GM21717 (cell line): ENCODE measurements around the gene NBPF8.
A peak's percentile ranks its signal among the peaks of the same experiment; 100 is the strongest.
"Not testable (repeated sequence)": the region's sequence is repeated elsewhere in the genome, so short reads cannot be mapped to it uniquely, and the experiment has no call there.

ENCODE experiments used
- ATAC-seq: cut with Tn5 transposase; IDR thresholded peaks from one replicate; pipeline ENCODE4 v1.9.1; 2021; ENCODE audit warnings: mild to moderate bottlenecking, moderate library complexity; ENCODE audit not compliant: unreplicated experiment

The NBPF8 gene, protein sequence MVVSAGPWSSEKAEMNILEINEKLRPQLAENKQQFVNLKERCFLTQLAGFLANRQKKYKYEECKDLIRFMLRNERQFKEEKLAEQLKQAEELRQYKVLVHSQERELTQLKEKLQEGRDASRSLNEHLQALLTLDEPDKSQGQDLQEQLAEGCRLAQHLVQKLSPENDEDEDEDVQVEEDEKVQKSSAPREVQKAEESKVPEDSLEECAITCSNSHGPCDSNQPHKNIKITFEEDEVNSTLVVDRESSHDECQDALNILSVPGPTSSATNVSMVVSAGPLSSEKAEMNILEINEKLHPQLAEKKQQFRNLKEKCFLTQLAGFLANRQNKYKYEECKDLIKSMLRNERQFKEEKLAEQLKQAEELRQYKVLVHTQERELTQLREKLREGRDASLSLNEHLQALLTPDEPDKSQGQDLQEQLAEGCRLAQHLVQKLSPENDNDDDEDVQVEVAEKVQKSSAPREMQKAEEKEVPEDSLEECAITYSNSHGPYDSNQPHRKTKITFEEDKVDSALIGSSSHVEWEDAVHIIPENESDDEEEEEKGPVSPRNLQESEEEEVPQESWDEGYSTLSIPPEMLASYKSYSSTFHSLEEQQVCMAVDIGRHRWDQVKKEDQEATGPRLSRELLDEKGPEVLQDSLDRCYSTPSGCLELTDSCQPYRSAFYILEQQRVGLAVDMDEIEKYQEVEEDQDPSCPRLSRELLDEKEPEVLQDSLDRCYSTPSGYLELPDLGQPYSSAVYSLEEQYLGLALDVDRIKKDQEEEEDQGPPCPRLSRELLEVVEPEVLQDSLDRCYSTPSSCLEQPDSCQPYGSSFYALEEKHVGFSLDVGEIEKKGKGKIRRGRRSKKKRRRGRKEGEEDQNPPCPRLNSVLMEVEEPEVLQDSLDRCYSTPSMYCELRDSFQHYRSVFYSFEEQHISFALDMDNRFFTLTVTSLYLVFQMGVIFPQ

DNA sequence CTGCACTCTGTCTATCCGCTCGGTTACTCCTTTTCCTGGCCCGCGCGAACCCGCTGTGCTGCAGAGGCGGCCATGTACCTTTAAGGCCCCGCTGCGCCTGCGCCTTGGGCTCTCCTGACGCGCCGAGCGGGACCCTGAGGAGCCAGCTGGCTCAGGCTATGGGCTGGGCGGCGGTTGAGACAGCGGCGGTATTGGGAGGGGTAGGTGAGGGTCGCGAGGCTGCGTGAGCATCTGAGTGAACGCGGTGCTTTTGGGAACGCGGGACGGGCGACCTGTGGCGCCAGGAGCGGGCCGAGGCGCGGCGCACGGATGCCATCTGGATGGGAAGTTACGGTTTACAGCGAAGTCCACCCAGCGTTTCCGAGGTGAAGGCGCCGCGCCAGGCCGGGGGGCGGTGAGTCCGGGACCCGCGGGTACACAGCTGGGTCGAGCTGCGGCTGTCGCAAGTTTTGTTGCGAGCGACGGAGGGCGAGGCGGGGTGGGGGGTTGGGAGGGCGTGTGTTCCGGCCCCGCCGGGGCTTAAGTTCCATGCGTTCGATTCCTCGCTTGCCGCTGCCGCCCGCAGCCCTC is at the start of gene NBPF8:
Gene NBPF8, plus strand, starts transcription at position 125 of the 570 bp plus-strand sequence. CDS start 21,488 bp downstream, outside the sequence.
- ATAC-seq: peak; percentile 96

DNA sequence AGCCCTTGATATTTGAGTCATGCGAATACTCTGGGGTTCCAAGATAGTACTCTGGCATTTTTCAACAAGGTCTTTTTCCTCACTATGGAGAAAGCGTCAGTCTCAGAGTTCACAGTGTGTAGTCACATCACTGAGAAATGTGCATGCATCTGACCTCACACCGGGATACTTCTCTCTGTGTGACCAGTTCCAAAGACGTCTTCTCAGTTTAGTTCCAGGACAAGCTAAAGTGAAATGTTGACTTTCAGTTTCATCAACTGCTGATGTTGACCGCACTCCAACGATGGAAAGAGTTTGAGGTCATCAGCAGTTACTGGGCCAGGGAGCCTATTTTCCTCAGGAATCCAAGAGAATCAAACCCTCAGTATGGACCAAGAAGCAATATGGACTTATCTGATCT is 47.1 kb upstream of the NBPF8 start:
- not testable (repeated sequence) for ATAC-seq

DNA sequence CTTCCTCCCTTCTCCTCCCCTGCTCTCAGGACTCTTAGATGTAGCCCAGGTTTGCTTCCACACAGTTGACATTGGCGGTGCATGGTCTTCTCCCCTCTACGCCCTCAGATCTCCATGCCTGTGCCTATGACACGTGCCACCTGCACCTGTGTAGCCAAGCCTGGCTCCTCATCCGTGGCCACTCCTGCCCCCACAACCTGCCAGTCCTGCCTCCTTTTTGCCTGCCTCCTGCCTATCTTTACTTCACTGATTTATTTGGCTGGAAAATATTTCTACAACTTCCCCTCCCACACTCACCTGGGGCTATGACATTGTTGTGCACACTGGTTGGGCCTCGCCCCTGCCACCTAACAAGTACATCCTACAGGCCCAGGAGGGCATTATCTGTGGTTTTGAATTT is 28.2 kb upstream of the NBPF8 start:
- ATAC-seq: not testable (repeated sequence)

DNA sequence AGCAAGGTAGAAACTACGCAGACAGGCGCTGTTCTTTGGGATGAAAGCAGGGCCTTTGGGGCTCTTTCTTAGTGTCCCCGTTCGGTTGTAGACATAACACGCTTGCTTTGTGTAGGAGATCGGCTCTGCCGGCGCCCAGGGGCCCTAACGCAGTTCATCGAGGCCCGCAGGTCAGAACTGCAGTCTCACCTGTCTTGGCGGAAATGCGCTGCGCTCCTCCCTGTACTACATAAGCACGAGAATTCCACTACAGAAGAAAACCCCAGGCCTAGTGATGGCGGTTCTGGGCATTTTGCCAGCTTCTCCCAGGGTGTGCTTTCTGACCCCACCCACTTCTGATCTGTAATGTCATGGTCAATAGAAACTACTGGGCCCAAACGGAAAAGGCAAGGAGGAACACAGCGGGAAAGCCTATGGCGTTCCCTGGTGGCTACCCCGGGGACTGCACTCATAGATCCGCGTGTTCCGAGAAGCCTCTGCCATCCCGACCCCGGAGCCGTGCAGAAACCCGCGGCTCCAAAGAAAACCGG is 26.2 kb upstream of the NBPF8 start:
- ATAC-seq: not testable (repeated sequence)

DNA sequence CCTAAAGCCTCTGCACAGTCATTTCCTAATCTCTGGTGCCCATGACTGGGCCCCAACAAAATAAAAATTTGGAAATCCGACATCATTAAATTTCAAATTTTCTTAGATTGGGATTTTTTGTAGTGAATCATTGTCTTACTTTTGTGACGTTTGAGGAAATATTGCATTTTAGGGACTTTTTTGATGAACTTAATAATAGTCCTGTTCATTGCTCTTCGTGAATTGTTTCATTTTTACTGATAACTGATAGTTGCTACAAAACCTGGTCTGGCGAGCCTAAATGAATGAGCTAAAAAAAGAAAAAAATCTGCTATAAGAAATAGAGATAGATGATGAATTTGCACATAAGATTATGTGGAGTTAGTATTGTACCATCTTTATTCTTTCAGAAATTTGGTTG is 23.5 kb upstream of the NBPF8 start:
- ATAC-seq: not testable (repeated sequence)

DNA sequence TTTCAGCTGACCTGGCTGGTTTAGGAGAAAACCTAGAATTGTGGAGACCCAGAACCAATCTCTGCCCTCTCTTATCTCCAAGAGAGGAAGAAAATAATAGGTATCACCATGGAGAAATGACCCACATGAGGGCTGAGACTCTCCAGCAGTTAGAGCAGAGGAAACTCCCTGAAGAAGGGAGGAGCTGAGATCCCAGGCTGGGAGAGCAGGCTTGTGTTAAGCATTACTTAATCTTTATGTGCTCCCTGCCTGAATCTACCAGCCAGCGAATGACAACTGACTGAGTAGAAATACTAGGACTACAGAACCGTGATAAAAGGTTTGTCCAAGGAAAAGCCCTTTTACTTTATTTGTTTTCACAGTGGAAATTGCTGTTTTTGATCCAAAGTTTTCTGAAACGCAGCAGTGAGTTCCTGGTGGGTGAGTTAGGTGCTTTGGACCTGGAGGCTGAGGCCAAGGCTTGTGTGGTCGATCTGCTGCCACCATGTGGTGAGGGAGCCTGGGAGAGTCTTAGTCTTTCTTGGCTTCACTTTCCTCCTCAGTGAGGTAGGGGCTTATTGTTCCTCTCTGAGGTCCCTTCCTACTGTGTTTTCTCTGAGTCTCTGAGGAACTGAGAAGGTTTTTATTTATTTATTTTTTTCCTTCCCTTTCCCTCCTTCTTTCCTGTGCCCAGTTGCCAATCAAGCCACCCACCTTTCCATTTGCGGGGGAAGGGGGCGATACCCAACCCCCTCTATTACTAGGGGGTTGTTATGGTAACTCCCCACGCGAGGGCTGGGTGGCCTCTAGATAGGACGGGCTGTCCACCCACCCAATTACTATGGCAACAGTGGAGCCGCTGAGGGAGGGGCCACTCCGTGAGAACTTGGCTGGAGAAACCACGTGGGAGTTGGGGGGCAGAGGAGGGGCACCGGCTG is 21.3 kb upstream of the NBPF8 start:
- ATAC-seq: not testable (repeated sequence)

DNA sequence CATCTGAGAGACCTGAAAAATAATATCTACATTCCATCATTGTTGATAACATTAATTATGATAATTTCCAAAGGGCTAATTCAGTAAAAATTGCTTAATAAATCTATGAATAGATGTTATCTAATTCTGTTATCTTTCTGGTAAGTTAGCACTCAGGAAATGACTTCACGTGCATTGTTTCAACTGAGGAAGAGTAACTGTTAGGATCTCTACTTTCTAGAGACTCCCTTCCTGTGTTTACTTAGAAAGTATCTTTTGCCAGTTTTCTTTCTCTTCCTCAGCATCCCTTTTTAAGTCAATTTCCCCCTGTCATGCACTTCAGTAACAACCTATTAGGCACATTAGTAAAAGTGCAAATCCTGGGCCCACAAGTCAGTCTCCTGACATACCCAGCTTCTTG is 9.5 kb upstream of the NBPF8 start:
- ATAC-seq: not testable (repeated sequence)

DNA sequence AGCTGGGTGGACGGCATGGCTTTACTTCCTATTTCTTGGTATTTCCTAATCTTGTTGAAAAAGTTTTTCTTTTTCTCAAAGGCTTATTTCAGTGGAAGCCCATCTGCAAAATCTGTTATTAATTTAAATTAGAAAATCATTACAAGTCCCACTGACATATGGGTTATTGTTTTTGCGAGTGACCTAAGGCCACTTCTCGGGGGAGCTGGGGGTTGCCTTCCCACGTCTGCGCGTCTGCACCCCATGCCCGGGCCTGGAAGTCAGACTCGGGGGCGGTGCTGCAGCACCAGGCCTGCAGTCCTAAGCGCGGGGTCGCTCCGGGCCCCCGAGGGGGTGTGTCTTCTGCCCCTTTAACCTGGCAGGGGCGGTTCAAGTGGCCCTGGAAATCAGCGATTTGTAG is 384 bp upstream of the NBPF8 start:
- ATAC-seq: peak; percentile 6

DNA sequence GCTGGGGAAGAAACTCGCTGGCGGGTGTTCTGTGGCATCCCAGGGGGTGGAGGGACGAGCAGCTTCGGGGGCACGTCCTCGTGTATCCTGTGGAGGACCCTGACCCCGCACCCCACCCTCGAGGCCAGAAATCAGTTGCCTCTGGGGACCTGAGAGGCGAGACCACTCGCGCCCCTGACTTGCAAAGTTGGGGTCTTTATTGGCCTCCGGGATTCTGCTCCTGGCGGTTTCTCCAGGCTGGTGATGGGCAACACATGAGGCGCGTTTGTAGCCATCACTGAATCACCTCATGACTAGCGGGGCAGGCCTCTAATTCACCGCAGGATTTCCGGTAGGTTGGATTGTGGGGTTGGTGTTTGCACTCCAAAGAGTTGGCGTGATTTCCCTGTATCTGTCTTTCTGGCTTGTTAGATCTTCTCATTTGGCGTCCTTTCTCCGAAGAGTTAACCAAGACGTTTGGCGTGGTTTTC is 692 bp downstream of the NBPF8 start:
- peak; percentile 58 for ATAC-seq

DNA sequence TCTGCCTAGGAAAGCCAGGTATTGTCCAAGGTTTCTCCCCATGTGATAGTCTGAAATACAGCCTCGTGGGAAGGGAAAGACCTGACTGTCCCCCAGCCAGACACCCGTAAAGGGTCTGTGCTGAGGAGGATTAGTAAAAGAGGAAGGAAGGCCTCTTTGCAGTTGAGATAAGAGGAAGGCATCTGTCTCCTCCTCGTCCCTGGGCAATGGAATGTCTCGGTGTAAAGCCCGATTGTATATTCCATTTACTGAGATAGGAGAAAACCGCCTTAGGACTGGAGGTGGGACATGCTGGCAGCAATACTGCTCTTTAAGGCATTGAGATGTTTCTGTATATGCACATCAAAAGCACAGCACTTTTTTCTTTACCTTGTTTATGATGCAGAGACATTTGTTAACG is 10.2 kb downstream of the NBPF8 start:
- ATAC-seq: not testable (repeated sequence)

DNA sequence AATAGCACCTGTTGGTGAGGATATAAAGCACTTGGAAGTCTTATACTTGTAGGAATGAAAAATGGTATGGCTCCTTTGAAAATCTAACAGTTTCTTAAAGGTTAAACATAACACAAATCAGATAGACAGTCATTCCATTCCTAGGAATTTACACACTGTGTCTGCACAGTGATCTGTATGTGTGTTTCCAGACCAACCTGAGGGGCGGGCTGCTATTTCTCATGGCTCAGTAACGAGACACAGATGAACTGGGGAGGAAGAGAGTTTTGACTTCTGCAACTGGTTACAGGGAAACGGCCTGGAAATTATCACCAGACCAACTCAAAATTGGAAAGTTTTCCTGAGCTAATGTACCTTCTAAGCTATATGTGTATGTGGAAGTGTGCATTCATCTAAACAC is 16.8 kb downstream of the NBPF8 start:
- not testable (repeated sequence) for ATAC-seq

DNA sequence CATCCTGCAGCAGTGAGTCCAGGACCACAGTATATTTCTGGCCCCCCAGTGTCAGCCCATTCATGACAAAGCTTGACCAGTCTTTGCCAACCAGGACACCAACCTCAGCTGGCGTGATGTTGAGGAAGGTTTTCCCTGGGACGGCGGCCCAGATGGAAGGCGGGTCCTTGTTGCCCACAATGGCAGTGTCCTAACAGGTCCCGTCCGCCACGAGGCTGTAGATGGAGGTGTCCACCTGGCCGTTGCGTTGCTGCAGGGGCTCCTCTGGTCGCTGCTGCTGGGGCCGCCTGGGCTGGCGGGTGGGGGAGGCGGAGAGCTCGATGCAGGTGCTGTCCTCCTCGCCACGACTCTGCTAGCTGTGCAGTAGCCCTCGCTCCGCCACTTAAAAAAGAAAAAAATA is 19.0 kb downstream of the NBPF8 start:
- not testable (repeated sequence) for ATAC-seq

DNA sequence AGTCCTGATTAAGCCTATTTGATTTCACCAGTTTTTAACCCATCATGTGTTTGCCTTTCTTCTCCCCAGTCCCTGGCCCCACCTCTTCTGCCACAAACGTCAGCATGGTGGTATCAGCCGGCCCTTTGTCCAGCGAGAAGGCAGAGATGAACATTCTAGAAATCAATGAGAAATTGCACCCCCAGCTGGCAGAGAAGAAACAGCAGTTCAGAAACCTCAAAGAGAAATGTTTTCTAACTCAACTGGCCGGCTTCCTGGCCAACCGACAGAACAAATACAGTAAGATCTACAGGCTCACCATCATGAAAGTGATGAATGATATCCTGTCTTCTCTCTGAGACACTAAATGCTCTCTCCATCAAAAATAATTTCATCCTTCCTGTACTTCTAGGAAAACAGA is 34.3 kb downstream of the NBPF8 start:
- not testable (repeated sequence) for ATAC-seq
